SK-N-MC (cell line): Measurements from ENCODE around the gene NACC2.
A peak's percentile ranks its signal among the peaks of the same experiment; 100 is the strongest.

ENCODE experiments used
- DNase-seq: peaks from one replicate; pipeline ENCODE4 v3.0.0-alpha.2; 2011; ENCODE audit warnings: low read depth, low spot score
- H3K27ac ChIP-seq: fragments of 200-600 bp; sonication (generic); 2 replicates; pipeline ENCODE4 v1.5.1; 2016; ENCODE audit warnings: mixed run types
- H3K36me3 ChIP-seq: fragments of 200-600 bp; sonication (generic); 2 replicates; pipeline ENCODE4 v1.6.1; 2017; ENCODE audit warnings: antibody characterized with exemption, low read length, mixed read lengths; ENCODE audit not compliant: insufficient read depth
- H3K4me3 ChIP-seq: fragments of 200-600 bp; sonication (generic); 2 replicates; pipeline ENCODE4 v1.5.1; 2016
- H3K9ac ChIP-seq: fragments of 200-600 bp; sonication (generic); 2 replicates; pipeline ENCODE4 v1.8.0; 2017; ENCODE audit warnings: mixed run types, mixed read lengths; ENCODE audit not compliant: insufficient read length
- H3K9me3 ChIP-seq: fragments of 200-600 bp; sonication (generic); 2 replicates; pipeline ENCODE4 v1.6.1; 2017; ENCODE audit warnings: low read depth, mild to moderate bottlenecking, antibody characterized with exemption, low read length, moderate library complexity, mixed read lengths
- EZH2 ChIP-seq: fragments of 200-600 bp; sonication (generic); IDR thresholded peaks from one replicate; pipeline ENCODE4 v1.6.1; 2017; ENCODE audit warnings: antibody characterized with exemption
- FOXP2 ChIP-seq: optimal IDR thresholded peaks from 2 replicates; pipeline ENCODE3; 2011; ENCODE audit warnings: mild to moderate bottlenecking, moderate library complexity; ENCODE audit not compliant: insufficient read depth; ENCODE audit errors: extremely low read length, control extremely low read depth
- POLR2AphosphoS5 ChIP-seq: IDR thresholded peaks from 2 replicates; pipeline ENCODE4 v1.6.1; 2012; ENCODE audit warnings: mild to moderate bottlenecking, low read depth, low read length, borderline replicate concordance

The NACC2 gene

GRCh38 chr9:135986605-135987004 is 108.5 kb downstream of the NACC2 start:
- Histone ChIP-seq H3K9ac (no peak overlapping the region), H3K9me3 (no peaks in the 10 kb centered on the region), H3K27ac (no peak overlapping the region), H3K4me3 (no peak overlapping the region), H3K36me3 (no peaks in the 10 kb centered on the region)
- no peak for TF ChIP-seq POLR2AphosphoS5
- no peak for TF ChIP-seq EZH2
- TF ChIP-seq FOXP2 = no peak
- DNase-seq = no peak

GRCh38 chr9:135985889-135986288 is 109.2 kb downstream of the NACC2 start:
- TF ChIP-seq FOXP2 = no peak
- no peak for TF ChIP-seq EZH2
- no peak for TF ChIP-seq POLR2AphosphoS5
- H3K4me3 ChIP-seq = no peak overlapping the region

GRCh38 chr9:135985459-135985774 is 109.7 kb downstream of the NACC2 start:
- H3K9me3 ChIP-seq = no peaks in the 10 kb centered on the region
- TF ChIP-seq FOXP2 = no peak
- no peak for TF ChIP-seq EZH2
- no peak for TF ChIP-seq POLR2AphosphoS5
- no peak overlapping the region for H3K27ac ChIP-seq
- no peak for DNase-seq
- no peaks in the 10 kb centered on the region for H3K36me3 ChIP-seq
- H3K9ac ChIP-seq = no peak overlapping the region
- H3K4me3 ChIP-seq = no peak overlapping the region

More at GRCh38 chr9:135985889-135986288, 109.2 kb downstream of the NACC2 start:
- no peak overlapping the region for H3K27ac ChIP-seq
- no peak for DNase-seq
- no peaks in the 10 kb centered on the region for H3K9me3 ChIP-seq
- no peak overlapping the region for H3K9ac ChIP-seq
- H3K36me3 ChIP-seq = no peaks in the 10 kb centered on the region

- Histone ChIP-seq H3K27ac (no peak overlapping the region), H3K9me3 (no peaks in the 10 kb centered on the region), H3K4me3 (peak overlapping the region; percentile 68), H3K9ac (no peak overlapping the region), H3K36me3 (no peaks in the 10 kb centered on the region)
- DNase-seq = no peak
- TF ChIP-seq EZH2 = no peak
- TF ChIP-seq POLR2AphosphoS5 = no peak
- TF ChIP-seq FOXP2 = no peak
These were observed 110.9 kb downstream of the NACC2 start for GRCh38 chr9:135984072-135984710.

- Histone ChIP-seq H3K27ac (peak overlapping the region; percentile 17; the same call in 1 of the 2 replicates), H3K4me3 (peak overlapping the region; percentile 68), H3K36me3 (no peaks in the 10 kb centered on the region), H3K9me3 (no peaks in the 10 kb centered on the region), H3K9ac (no peak overlapping the region)
- TF ChIP-seq FOXP2 (no peak), POLR2AphosphoS5 (no peak), EZH2 (no peak)
- no peak for DNase-seq
These were observed 111.6 kb downstream of the NACC2 start for GRCh38 chr9:135983208-135984071.

GRCh38 chr9:135982499-135983207 is 112.4 kb downstream of the NACC2 start:
- TF ChIP-seq FOXP2 (no peak), POLR2AphosphoS5 (no peak), EZH2 (no peak)
- Histone ChIP-seq H3K27ac (no peak overlapping the region), H3K36me3 (no peaks in the 10 kb centered on the region), H3K4me3 (no peak overlapping the region), H3K9me3 (no peaks in the 10 kb centered on the region), H3K9ac (no peak overlapping the region)
- DNase-seq = no peak

- Histone ChIP-seq H3K36me3 (no peaks in the 10 kb centered on the region), H3K9ac (no peak overlapping the region), H3K9me3 (no peaks in the 10 kb centered on the region), H3K4me3 (no peak overlapping the region), H3K27ac (no peak overlapping the region)
- no peak for DNase-seq
- TF ChIP-seq FOXP2 = no peak
- no peak for TF ChIP-seq EZH2
- TF ChIP-seq POLR2AphosphoS5 = no peak
These were observed 114.0 kb downstream of the NACC2 start for GRCh38 chr9:135980926-135981630.

GRCh38 chr9:135979547-135980166 is 115.4 kb downstream of the NACC2 start:
- Histone ChIP-seq H3K36me3 (no peaks in the 10 kb centered on the region), H3K9ac (no peak overlapping the region), H3K9me3 (no peaks in the 10 kb centered on the region), H3K27ac (no peak overlapping the region), H3K4me3 (no peak overlapping the region)
- TF ChIP-seq EZH2 (no peak), FOXP2 (no peak), POLR2AphosphoS5 (no peak)
- no peak for DNase-seq
